HepG2 (cell line): ENCODE measurements around the gene PFDN2. TPM values are rescaled to one million over a fixed set of nuclear protein-coding genes. Genes with fewer than 3 reads are reported as not detected.

Experiments
- ATF1 ChIP-seq: IDR thresholded peaks from 2 replicates; pipeline ENCODE4 v1.6.1; 2016; ENCODE audit warnings: mild to moderate bottlenecking, control low read depth
- PITX1 ChIP-seq: sonication (generic); formaldehyde crosslinking; IDR thresholded peaks from 2 replicates; pipeline ENCODE4 v1.5.1; 2020; ENCODE audit warnings: mild to moderate bottlenecking, missing genetic modification reagents
- REST ChIP-seq, 2 experiments: IDR thresholded peaks; 2 replicates each; pipeline ENCODE4 v1.6.1; 2011 to 2012; ENCODE audit warnings: low read length in 2 of 2, borderline replicate concordance in 1 of 2, low read depth in 1 of 2, mild to moderate bottlenecking in 1 of 2, moderate library complexity in 1 of 2
- SP5 ChIP-seq: IDR thresholded peaks from 2 replicates; pipeline ENCODE4 v1.6.1; 2016; ENCODE audit warnings: low read depth, borderline replicate concordance
- ZNF205 ChIP-seq: IDR thresholded peaks from 2 replicates; pipeline ENCODE4 v1.6.1; 2018; ENCODE audit warnings: missing biosample characterization, missing genetic modification reagents
- ZNF446 ChIP-seq: sonication (generic); formaldehyde crosslinking; IDR thresholded peaks from 2 replicates; pipeline ENCODE4 v1.5.0; 2020; ENCODE audit warnings: mild to moderate bottlenecking, missing genetic modification reagents
- polyA plus RNA-seq, 8 experiments: library from polyadenylated mRNA; depleted of rRNA in 3 of 8; stranded (reverse) in 7 of 8; unstranded in 1 of 8; fragments of >200 nt; fragmentation: Illumina TruSeq in 4 of 8; extraction: Trizol in 4 of 8; gene quantifications; 2 replicates each; pipeline versions ENCODE4 v1.2.1 to v1.2.3, GENCODE V29; 2011 to 2016; ENCODE audit warnings: low read depth in 4 of 8, missing spikeins in 1 of 8, mixed read lengths in 1 of 8; ENCODE audit not compliant: insufficient read depth in 1 of 8
- total RNA-seq, 5 experiments: library from RNA; depleted of rRNA; stranded (reverse); fragments of >200 nt; fragmentation: Illumina TruSeq; extraction: Trizol; gene quantifications; 2 replicates each; pipeline ENCODE4 v1.2.3, GENCODE V29; 2016; ENCODE audit warnings: low read depth in 1 of 5
- TF ChIP-seq, protein P1 (sequence below): sonication (generic); formaldehyde crosslinking; IDR thresholded peaks from 2 replicates; pipeline ENCODE4 v1.5.0; 2020; ENCODE audit warnings: missing genetic modification reagents
- TF ChIP-seq, protein P2 (sequence below): sonication (generic); formaldehyde crosslinking; IDR thresholded peaks from 2 replicates; pipeline ENCODE4 v1.4.0; 2020; ENCODE audit warnings: missing genetic modification reagents, mild to moderate bottlenecking, borderline replicate concordance

PFDN2 gene
- total and polyA plus RNA-seq, 2 of the 13 experiments (the other 11 are each of a cell fraction or from before 2014, with no cell fraction given) = 62.6 to 63.6 TPM

DNA sequence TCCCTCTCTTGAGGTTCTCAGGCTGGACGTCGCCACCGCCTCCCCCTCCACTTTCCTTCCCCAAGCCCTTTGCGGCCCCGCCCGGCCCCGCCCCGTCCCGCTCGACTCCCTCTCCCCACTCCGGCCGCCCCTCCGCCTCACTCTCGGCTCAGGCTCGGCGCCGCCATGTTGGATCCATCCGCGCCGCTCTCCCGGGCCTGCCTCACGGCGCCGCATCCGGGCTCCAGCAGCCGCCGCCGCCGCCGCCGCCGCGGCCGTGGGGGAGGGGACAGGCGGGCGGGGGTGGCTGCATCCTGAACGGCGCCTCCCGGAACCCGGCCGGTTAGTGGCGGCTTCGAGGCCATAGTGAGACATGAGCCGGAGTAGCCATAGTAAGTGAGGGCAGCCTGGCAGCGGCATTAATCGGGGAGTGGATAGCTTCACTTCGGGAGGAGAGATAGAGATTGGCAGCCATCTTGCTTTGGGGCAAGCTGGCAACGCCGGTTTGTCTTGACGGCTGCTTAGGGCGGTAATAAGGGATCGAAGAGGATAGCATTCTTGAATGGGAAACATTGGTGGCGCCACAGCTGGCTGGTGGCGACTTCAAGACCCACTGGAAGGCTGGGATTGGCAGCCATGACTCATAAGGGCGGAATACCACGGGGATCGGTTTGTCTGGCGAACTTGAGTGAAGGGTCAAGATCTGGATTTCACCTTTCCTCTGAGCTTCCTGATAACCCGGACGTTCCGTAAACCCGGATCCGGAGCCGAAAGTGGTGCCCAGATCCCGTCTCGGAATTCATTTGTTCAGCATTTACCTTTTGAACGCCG is 14.8 kb upstream of the PFDN2 start, which contains the start of gene DEDD (continued):
- TF ChIP-seq, protein P1, sequence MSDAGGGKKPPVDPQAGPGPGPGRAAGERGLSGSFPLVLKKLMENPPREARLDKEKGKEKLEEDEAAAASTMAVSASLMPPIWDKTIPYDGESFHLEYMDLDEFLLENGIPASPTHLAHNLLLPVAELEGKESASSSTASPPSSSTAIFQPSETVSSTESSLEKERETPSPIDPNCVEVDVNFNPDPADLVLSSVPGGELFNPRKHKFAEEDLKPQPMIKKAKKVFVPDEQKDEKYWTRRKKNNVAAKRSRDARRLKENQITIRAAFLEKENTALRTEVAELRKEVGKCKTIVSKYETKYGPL (CRISPR knock-in tag) = no peak
- TF ChIP-seq ZNF205 (peak; percentile 49; the same call in 1 of the 2 replicates), ZNF446 (no peak), PITX1 (CRISPR knock-in tag) (no peak), ATF1 (CRISPR knock-in tag) (0 out of 2 replicates have a peak, but pooled peaks have one; percentile 53), REST (IDR thresholded peaks at IDR 0.05; ENCODE audit: borderline replicate concordance in 1 of 2, low read depth in 1 of 2, low read length in 2 of 2) (no peak), SP5 (peak; percentile 3; the same call in 1 of the 2 replicates)
- TF ChIP-seq, protein P2, sequence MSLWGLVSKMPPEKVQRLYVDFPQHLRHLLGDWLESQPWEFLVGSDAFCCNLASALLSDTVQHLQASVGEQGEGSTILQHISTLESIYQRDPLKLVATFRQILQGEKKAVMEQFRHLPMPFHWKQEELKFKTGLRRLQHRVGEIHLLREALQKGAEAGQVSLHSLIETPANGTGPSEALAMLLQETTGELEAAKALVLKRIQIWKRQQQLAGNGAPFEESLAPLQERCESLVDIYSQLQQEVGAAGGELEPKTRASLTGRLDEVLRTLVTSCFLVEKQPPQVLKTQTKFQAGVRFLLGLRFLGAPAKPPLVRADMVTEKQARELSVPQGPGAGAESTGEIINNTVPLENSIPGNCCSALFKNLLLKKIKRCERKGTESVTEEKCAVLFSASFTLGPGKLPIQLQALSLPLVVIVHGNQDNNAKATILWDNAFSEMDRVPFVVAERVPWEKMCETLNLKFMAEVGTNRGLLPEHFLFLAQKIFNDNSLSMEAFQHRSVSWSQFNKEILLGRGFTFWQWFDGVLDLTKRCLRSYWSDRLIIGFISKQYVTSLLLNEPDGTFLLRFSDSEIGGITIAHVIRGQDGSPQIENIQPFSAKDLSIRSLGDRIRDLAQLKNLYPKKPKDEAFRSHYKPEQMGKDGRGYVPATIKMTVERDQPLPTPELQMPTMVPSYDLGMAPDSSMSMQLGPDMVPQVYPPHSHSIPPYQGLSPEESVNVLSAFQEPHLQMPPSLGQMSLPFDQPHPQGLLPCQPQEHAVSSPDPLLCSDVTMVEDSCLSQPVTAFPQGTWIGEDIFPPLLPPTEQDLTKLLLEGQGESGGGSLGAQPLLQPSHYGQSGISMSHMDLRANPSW (CRISPR knock-in tag) = no peak
